Activated CD4-positive, alpha-beta T cell treated with anti-CD3 and anti-CD28 coated beads, Interleukin-2, amount 50 U/mL, for 16 hours (primary cell): ENCODE data around the gene PLD5.

Experiments
- DNase-seq: peaks from one replicate; pipeline ENCODE4 v3.0.0-alpha.2; 2020

The PLD5 gene

DNA sequence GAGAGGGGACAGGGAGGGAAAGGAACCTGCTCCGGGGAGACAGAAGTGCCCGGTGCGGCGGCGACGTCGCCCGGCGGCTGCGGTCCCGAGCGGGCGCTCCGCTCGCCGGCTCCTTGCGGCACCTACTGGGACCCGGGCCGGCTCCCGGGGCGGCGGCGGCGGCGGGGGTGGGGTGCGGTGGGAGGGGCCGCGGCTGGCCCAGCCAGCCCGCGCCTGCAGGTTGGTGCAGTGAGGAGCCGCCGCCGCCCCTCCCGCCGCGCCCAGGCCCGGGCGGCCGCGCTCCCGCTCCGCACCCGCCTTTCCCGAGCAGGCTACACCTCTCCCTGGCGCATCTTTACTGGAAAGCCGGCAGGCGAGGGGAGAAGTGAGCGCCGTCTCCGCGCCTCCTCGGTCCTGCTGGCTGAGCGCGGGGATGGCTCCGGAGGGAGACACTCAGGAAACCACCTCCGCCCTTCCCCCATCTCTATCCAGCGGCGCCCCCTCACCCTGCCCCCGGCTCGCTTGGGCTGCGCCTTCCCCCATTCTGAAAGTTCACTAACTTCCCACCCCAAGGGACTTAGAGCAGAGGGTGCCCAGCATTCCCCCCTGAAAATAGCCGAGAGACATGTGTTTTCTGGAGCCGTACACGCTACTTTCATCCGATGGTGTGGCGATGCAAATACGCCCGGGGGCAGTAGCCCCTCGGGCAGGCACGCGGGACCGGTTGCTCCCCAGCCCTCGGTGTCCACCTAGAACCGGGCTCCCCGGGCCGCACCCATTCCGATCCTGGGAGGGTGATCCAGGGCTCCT lies at the start of gene PLD5:
TSS of gene PLD5 (minus strand) at position 127 of the 789 bp plus-strand sequence.
- no peak for DNase-seq

- DNase-seq: no peak
Observed at GRCh38 chr1:242569867-242570266, 45.4 kb upstream of the PLD5 start.

- no peak for DNase-seq
Observed at GRCh38 chr1:242568666-242569065, 44.2 kb upstream of the PLD5 start.

DNA sequence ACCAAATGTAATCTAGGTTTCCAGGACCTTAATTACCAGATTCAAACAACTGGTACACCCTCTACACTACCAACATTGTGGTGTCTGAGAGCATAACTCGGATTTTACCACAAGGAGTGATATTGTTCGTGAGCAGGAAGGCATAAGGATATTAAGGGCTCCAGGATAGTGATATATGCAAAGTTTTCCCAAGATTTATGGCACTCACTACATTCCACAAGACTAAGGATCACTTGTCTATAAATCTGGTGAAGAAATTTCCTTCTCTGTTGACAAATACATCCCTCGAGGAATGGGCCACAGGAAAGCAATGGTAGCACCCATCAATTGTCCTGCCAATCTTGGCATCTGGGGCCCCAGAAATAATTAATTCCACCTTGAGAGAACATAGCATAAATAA lies 43.1 kb upstream of the PLD5 start:
- no peak for DNase-seq

DNA sequence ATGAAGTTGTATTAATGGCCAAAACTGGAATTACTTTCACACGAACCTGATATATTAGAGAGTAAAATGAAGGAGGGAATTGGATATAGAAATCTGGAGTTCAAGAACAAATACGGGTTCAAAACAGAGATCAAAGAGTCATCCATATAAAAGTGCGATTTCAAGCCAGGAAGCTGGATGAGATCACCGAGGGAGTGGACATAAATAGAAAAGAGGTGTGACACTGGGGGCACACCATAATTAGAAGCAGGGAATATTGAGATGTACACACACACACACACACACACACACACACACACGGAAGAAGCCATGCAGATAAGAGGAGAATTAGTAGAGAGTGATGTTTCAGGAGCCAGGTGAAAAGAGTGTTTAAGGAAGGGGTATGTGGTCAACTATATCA lies 32.3 kb upstream of the PLD5 start:
- DNase-seq: no peak

DNA sequence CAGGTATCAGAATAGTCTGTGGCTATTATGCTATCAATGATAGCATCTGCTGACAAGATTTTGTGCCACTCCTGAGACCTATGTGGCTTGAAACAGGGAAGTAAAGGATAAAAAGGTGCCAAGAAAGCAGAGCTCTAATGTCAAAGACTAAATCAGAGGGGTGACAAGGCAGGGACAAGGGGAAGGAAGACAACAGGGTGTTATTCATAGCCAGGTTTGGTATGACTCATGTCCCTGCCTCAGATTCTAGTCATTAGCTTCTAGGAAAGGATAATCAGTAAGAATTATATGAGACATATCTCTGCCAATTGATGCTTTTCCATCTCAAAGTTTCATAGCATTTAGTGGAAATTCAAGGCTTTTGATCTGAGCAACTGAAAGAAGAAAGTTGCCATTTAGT lies 31.8 kb upstream of the PLD5 start:
- peak; percentile 3 for DNase-seq

- no peak for DNase-seq
Observed at GRCh38 chr1:242554577-242554976, 30.1 kb upstream of the PLD5 start.

- DNase-seq: no peak
Observed at GRCh38 chr1:242546849-242547729, 22.6 kb upstream of the PLD5 start.

DNA sequence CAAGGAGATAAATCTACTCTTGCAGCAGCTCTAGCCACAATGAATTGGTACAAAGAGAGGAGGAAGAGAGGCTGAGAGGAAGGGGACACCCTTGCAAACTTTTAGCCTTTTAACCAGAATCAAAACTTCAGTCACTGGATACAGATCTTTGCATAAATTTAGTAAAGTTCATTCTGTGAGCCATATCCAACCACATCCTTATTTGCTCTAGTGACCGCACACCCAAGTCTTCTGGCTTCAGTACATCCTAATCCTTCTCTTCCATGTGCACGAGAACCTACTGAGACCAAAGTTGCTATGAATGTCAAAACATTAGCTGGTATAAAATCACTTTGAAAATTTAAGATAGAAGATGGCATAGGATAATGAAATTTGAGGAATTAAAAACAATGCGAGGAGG lies 21.9 kb upstream of the PLD5 start:
- no peak for DNase-seq

- DNase-seq: no peak
Observed at GRCh38 chr1:242544071-242544470, 19.6 kb upstream of the PLD5 start.

DNA sequence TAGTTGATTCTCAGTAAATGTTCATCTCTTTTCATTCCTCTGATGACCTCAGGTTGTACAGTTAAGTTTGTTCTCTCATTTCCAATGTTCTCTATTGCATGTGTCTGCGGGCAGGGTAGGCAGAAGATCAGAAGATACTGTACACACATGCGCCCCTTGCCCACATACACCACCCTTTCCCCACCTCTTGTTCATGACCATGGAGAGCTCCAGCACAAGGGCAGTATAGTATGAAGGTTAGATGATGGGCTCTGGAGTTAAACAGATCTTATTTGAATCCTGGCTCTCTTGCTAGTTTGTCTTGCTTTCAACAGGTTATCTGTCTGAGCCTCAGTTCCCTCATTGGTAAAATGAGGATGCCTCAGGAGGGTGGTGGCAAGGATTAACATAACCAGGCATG lies 17.8 kb upstream of the PLD5 start:
- no peak for DNase-seq

GRCh38 chr1:242535986-242536385 lies 11.5 kb upstream of the PLD5 start:
- DNase-seq: no peak

- no peak for DNase-seq
Observed at GRCh38 chr1:242534753-242535152, 10.3 kb upstream of the PLD5 start.

DNA sequence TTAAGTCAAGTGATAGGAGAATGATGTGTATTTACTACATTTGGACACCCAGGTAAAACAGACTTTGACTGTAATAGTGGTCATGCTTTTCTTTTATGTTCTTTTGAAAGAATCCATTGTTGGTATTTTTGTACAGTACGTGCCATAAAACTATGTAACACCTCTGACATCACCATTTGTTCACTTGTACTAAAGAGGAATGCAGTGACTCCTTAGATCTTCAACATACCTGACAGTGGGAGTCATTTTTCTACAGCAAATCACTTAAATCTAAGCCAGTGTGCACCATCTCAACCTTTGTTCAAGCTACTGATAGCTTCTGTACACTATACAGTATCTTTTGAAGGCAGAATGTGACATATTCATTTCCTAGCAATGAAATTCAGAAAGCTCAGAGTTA lies 6.3 kb upstream of the PLD5 start:
- no peak for DNase-seq

GRCh38 chr1:242525769-242526168 lies 1.3 kb upstream of the PLD5 start:
- no peak for DNase-seq

DNA sequence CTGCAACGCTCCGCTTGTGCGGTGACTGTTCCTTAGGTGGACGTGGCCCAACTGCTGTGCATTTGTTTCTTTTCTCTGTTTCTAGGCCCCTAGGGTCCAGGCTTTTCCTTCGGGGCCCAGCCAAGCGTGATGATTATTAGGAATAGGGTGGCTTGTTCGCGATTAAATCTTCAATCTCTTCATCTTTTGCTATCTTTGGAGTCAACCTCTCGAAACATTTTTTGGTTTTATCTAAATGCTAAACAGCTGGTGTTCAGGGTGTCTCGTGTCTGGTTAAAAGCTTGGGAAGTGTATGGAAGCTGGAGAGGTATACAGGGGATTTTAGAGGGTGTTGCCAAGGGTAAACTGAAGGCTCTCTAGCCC lies 844 bp upstream of the PLD5 start:
- no peak for DNase-seq

- DNase-seq: no peak
Observed at GRCh38 chr1:242523719-242524570, 552 bp downstream of the PLD5 start.

DNA sequence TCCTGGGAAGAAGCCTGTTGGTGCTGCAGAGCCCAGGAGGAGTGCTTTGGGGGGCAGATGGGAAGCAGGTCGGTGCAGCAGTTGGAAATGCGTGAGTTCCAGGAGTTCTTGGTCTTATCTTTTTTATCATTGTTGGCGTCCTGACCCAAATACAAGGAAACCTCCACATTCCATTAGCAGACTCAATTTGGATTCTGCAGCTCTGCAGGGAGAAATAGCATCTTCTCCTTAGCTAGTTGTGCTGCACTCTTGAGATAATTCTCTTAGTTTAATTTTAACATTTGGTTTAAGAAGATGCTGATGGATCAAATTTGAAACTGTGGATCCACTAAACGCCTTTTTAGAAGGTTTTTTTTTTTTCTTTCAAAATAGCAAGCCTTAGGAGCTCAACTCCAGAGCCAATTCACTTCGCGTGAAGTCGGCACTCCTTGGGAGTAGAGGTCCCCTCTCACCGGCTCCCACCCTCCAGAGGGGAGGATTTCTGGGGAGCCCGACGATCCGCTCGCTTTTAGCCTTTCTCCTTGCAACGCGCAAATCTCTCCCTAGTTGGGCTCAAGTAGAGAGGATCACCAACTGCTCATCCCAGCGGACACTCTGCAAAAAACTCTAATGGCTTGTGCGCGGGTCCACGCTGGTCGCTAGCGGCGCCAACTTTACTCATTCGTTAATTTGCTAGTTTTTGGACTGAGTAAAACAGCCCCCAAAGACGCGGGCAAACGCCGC lies 1.3 kb downstream of the PLD5 start:
- no peak for DNase-seq

- peak; percentile 57 for DNase-seq
Observed at GRCh38 chr1:242522304-242522945, 2.1 kb downstream of the PLD5 start.

DNA sequence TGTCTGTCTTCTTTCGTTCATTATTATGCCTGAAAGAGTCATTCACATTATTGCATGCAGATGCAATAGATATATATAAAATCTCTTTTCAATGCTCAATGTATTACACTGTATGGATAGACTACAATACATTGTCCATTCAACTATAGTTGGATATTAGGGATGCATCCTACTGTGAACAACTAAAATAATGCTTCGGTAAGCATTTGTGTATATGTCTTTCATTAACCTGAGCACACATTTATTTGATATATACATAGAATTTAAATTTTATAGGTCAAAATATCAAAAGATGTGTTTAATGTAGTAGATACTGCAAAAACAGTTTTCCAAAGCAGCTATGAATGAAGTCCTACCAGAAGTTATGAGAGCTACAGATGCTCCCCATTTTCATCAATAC lies 8.9 kb downstream of the PLD5 start:
- no peak for DNase-seq

GRCh38 chr1:242506724-242507123 lies 17.8 kb downstream of the PLD5 start:
- no peak for DNase-seq

- no peak for DNase-seq
Observed at GRCh38 chr1:242489545-242489944, 35.0 kb downstream of the PLD5 start.
